Ovary (tissue), 3 donors: ENCODE data around the gene CRAMP1.

Source experiments
- POLR2A ChIP-seq: fragments of 450-650 bp; IDR thresholded peaks from one replicate; pipeline ENCODE4 v1.6.1; 2017; ENCODE audit warnings: antibody characterized with exemption, mild to moderate bottlenecking, moderate library complexity
- TF ChIP-seq, protein P1 (sequence below), 3 donors: fragments of 450-650 bp in 2 of 3; fragments of 200-600 bp in 1 of 3; IDR thresholded peaks; one replicate each; pipeline versions ENCODE4 v1.5.1 to v1.8.0; 2016 to 2022; ENCODE audit warnings: antibody characterized with exemption in 3 of 3, mild to moderate bottlenecking in 1 of 3
- donor health status: DM: no; HTN: no; CAD: no.

DNA sequence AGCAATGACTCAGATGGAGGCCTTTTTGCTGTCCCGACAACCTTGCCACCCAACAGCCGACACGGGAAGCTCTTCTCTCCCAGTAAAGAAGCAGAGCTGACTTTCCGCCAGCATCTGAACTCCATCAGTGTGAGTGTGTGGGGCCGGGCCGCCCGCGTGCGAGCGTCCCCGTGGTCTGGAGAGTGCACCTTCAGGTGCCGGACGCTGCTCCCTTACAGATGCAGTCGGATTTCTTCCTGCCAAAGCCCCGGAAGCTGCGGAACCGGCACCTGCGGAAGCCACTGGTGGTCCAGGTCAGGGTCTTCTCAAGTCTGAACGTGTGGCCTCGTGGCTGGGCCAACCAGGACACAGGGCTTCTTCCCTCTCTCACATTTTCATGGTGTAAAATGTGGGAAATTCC is 50.4 kb downstream of the CRAMP1 start:
- no peak for TF ChIP-seq POLR2A
- TF ChIP-seq, protein P1, sequence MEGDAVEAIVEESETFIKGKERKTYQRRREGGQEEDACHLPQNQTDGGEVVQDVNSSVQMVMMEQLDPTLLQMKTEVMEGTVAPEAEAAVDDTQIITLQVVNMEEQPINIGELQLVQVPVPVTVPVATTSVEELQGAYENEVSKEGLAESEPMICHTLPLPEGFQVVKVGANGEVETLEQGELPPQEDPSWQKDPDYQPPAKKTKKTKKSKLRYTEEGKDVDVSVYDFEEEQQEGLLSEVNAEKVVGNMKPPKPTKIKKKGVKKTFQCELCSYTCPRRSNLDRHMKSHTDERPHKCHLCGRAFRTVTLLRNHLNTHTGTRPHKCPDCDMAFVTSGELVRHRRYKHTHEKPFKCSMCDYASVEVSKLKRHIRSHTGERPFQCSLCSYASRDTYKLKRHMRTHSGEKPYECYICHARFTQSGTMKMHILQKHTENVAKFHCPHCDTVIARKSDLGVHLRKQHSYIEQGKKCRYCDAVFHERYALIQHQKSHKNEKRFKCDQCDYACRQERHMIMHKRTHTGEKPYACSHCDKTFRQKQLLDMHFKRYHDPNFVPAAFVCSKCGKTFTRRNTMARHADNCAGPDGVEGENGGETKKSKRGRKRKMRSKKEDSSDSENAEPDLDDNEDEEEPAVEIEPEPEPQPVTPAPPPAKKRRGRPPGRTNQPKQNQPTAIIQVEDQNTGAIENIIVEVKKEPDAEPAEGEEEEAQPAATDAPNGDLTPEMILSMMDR (IDR thresholded peaks at IDR 0.05), result no peak
